IMR-90 (cell line): ENCODE measurements around the gene LRRC14B. TPM values are rescaled to one million over a fixed set of nuclear protein-coding genes. Genes with fewer than 3 reads are reported as not detected.
"Not testable (repeated sequence)": the region's sequence is repeated elsewhere in the genome, so short reads cannot be mapped to it uniquely, and the experiment has no call there.

Source experiments
- ATAC-seq: fragments of 200-7000 bp; cut with Tn5 transposase; 2 replicates; pipeline ENCODE4 v1.9.1; 2020; ENCODE audit warnings: low read depth, mild to moderate bottlenecking, moderate library complexity
- BruUV-seq: library from RNA; stranded (reverse); fragments of 400-500 nt; replicated peaks from 2 replicates; lab custom pipeline; 2021; lab: Mats Ljungman, UMichigan
- CTCF ChIA-PET: fragments of 300-600 bp; formaldehyde crosslinking; extraction: SDS; loops from one replicate; lab custom pipeline; 2021; ENCODE audit warnings: antibody characterized with exemption; lab: Yijun Ruan, JAX
- POLR2A ChIA-PET: fragments of 300-600 bp; sonication (Branson Sonifier 250); formaldehyde crosslinking; loops from one replicate; lab custom pipeline; 2022; ENCODE audit warnings: antibody characterized with exemption; ENCODE audit not compliant: unreplicated experiment; lab: Charles Lee
- DNase-seq: peaks from one replicate; pipeline ENCODE4 v3.0.0; 2013
- H2AFZ ChIP-seq: replicated peaks from 2 replicates; pipeline ENCODE3; 2013; ENCODE audit warnings: low read length, mild to moderate bottlenecking; ENCODE audit not compliant: poor library complexity
- H2AK5ac ChIP-seq: 2 replicates; pipeline ENCODE4 v1.6.1; 2013; ENCODE audit warnings: low read depth, low read length, inconsistent platforms
- H2AK9ac ChIP-seq: replicated peaks from 2 replicates; pipeline ENCODE3; 2013; ENCODE audit warnings: mild to moderate bottlenecking, low read depth, low read length, moderate library complexity; ENCODE audit not compliant: poor library complexity
- H2BK120ac ChIP-seq: 2 replicates; pipeline ENCODE4 v1.6.1; 2013; ENCODE audit warnings: low read depth, low read length, inconsistent platforms
- H2BK15ac ChIP-seq: 3 replicates; pipeline ENCODE4 v1.6.1; 2013; ENCODE audit warnings: low read depth, low read length, inconsistent platforms
- H2BK20ac ChIP-seq: 2 replicates; pipeline ENCODE4 v1.6.1; 2013; ENCODE audit warnings: low read depth, mild to moderate bottlenecking, inconsistent platforms, low read length, moderate library complexity
- H2BK5ac ChIP-seq: 2 replicates; pipeline ENCODE4 v1.6.1; 2013; ENCODE audit warnings: mild to moderate bottlenecking, low read depth, low read length, inconsistent platforms; ENCODE audit not compliant: poor library complexity, severe bottlenecking
- H3K14ac ChIP-seq: replicated peaks from 2 replicates; pipeline ENCODE4 v1.6.1; 2013; ENCODE audit warnings: low read depth, low read length, inconsistent platforms
- H3K18ac ChIP-seq: 2 replicates; pipeline ENCODE4 v1.6.1; 2013; ENCODE audit warnings: low read depth, low read length, control low read depth
- H3K23ac ChIP-seq: 2 replicates; pipeline ENCODE4 v1.6.1; 2013; ENCODE audit warnings: low read depth, low read length, inconsistent platforms
- H3K27ac ChIP-seq: 2 replicates; pipeline ENCODE4 v1.5.1; 2013; ENCODE audit warnings: mild to moderate bottlenecking, control low read depth, low read length; ENCODE audit not compliant: insufficient read depth
- H3K27me3 ChIP-seq: 2 replicates; pipeline ENCODE4 v1.6.1; 2013; ENCODE audit warnings: low read length; ENCODE audit not compliant: control insufficient read depth, insufficient read depth
- H3K36me3 ChIP-seq: 2 replicates; pipeline ENCODE4 v1.6.1; 2013; ENCODE audit warnings: low read length, mixed read lengths; ENCODE audit not compliant: control insufficient read depth, insufficient read depth
- H3K4ac ChIP-seq: 2 replicates; pipeline ENCODE4 v1.6.1; 2013; ENCODE audit warnings: low read depth, low read length, inconsistent platforms
- H3K4me1 ChIP-seq: 2 replicates; pipeline ENCODE4 v1.6.1; 2013; ENCODE audit warnings: low read length, mixed read lengths; ENCODE audit not compliant: control insufficient read depth, insufficient read depth
- H3K4me2 ChIP-seq: 2 replicates; pipeline ENCODE4 v1.6.1; 2013; ENCODE audit warnings: low read depth, mild to moderate bottlenecking, control low read depth, low read length, moderate library complexity
- H3K4me3 ChIP-seq: 2 replicates; pipeline ENCODE4 v1.5.1; 2013; ENCODE audit warnings: low read depth, mild to moderate bottlenecking, control low read depth, low read length, moderate library complexity; ENCODE audit not compliant: insufficient read depth
- H3K56ac ChIP-seq: 2 replicates; pipeline ENCODE4 v1.6.1; 2013; ENCODE audit warnings: low read length, inconsistent platforms; ENCODE audit not compliant: insufficient read depth; ENCODE audit errors: extremely low read depth
- H3K79me1 ChIP-seq, 2 experiments: 2 replicates each; pipeline ENCODE4 v1.6.1; 2013; ENCODE audit warnings: low read length in 2 of 2, inconsistent platforms in 1 of 2, low read depth in 1 of 2
- H3K9ac ChIP-seq: 2 replicates; pipeline ENCODE4 v1.6.1; 2013; ENCODE audit warnings: low read depth, low read length, control low read depth
- H3K9me1 ChIP-seq: 2 replicates; pipeline ENCODE4 v1.6.1; 2013; ENCODE audit warnings: low read length, inconsistent platforms; ENCODE audit not compliant: insufficient read depth
- H3K9me3 ChIP-seq: 2 replicates; pipeline ENCODE4 v1.6.1; 2013; ENCODE audit warnings: low read length; ENCODE audit not compliant: control insufficient read depth, insufficient read depth
- H4K20me1 ChIP-seq: 2 replicates; pipeline ENCODE4 v1.6.1; 2013; ENCODE audit warnings: low read length, inconsistent platforms; ENCODE audit not compliant: insufficient read depth
- H4K5ac ChIP-seq: 2 replicates; pipeline ENCODE4 v1.6.1; 2013; ENCODE audit warnings: mild to moderate bottlenecking, low read depth, low read length, control low read depth
- H4K8ac ChIP-seq, 2 experiments: 2 replicates each; pipeline ENCODE4 v1.6.1; 2013; ENCODE audit warnings: low read depth in 2 of 2, low read length in 2 of 2, control low read depth in 1 of 2, inconsistent platforms in 1 of 2
- H4K91ac ChIP-seq: 2 replicates; pipeline ENCODE4 v1.6.1; 2013; ENCODE audit warnings: low read depth, low read length, inconsistent platforms; ENCODE audit not compliant: insufficient read depth
- WGBS, 2 experiments: methylation state at CpG; one replicate each; pipeline versions ENCODE4 v1.1.5 to v1.1.7; 2013; ENCODE audit warnings: missing lambda C conversion rate in 2 of 2; ENCODE audit not compliant: insufficient read length in 1 of 2; ENCODE audit errors: extremely low coverage in 2 of 2; 5-methylcytosine and 5-hydroxymethylcytosine counted together
- dilution Hi-C: fragments of 300-500 bp; cut with HindIII; formaldehyde crosslinking; loops from one replicate; pipeline ENCODE4 v1.14.3; 2018; ENCODE audit warnings: low sequenced_read_pairs; ENCODE audit not compliant: unreplicated experiment
- in situ Hi-C: fragments of 300-500 bp; cut with MboI; formaldehyde crosslinking; loops from 3 replicates; pipeline ENCODE4 v1.14.3; 2019; ENCODE audit warnings: low sequenced_read_pairs, inconsistent platforms, mixed read lengths
- intact Hi-C: fragments of 100-400 bp; cut with micrococcal nuclease; formaldehyde crosslinking; loops from 2 replicates; pipeline ENCODE4 v1.10.0; 2022
- polyA plus RNA-seq, 3 experiments: library from polyadenylated mRNA; depleted of rRNA; stranded (reverse); fragments of >200 nt; gene quantifications; 2 replicates each; pipeline ENCODE4 v1.2.3, GENCODE V29; 2012; ENCODE audit warnings: low replicate concordance in 1 of 3
- total RNA-seq: library from RNA; depleted of rRNA; stranded (reverse); fragments of >200 nt; gene quantifications from 2 replicates; pipeline ENCODE4 v1.2.3, GENCODE V29; 2012

The LRRC14B gene
- total and polyA plus RNA-seq, 2 of the 4 experiments (the other 2 are of a cell fraction): not detected

DNA sequence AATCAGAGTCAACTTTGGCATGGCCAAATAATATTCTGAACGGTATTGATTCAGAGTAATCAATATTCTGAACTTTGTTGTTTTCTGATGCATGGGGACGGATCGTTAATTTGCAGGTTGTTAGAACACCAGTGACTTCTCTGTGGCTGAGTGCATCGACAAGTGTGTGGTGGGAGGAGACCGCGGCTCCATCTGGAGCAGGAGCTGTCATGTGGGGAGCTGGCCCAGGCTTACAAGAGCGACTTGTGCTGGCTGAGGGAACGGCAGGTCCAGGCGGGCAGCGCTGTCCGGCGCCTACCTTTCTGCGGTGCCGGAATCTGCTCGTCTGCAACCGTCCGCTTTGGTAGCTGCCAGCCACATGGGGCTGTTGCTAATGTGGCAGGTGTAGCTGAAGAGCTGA lies 36.1 kb downstream of the LRRC14B start:
- H3K4ac ChIP-seq, H3K23ac ChIP-seq, H3K9me3 ChIP-seq, H3K9me1 ChIP-seq, H4K5ac ChIP-seq, H3K9ac ChIP-seq, H3K14ac ChIP-seq, H3K27ac ChIP-seq, BruUV-seq, ATAC-seq, H2AK9ac ChIP-seq, H3K18ac ChIP-seq, DNase-seq, H3K56ac ChIP-seq, H3K27me3 ChIP-seq, H4K91ac ChIP-seq, H2BK120ac ChIP-seq, CTCF ChIA-PET, H2AK5ac ChIP-seq, H2AFZ ChIP-seq, H2BK20ac ChIP-seq, H3K4me2 ChIP-seq, POLR2A ChIA-PET, H2BK5ac ChIP-seq, H3K4me3 ChIP-seq, intact Hi-C loops, H3K4me1 ChIP-seq, H4K8ac ChIP-seq, in situ Hi-C loops, dilution Hi-C loops, H2BK15ac ChIP-seq: not testable (repeated sequence)
- WGBS, 2 experiments: 100% methylated on average over 1 of the region's 17 CpGs; no CpG with 5 or more reads in 1 of the 2 experiments
- H3K79me1 ChIP-seq: peaks cover 38 to 39% of the 10 kb centered on the region in 2 experiments
- peaks cover 60% of the 10 kb centered on the region for H3K36me3 ChIP-seq
- peaks cover 24% of the 10 kb centered on the region for H4K20me1 ChIP-seq
